ENCODE measurements around the gene PPM1B.
"Not testable (repeated sequence)": the region's sequence is repeated elsewhere in the genome, so short reads cannot be mapped to it uniquely, and the experiment has no call there.

PPM1B gene

GRCh38 chr2:44168681-44169154 is at the start of gene PPM1B:
TSS of gene PPM1B (plus strand) at chr2:44168875. CDS start at chr2:44201200, 32,325 bp downstream.
- Mint-ChIP-seq H3K4me3 (peak within 1 kb of the TSS; percentile 91), H3K27ac (peak within 1 kb of the TSS; percentile 100), H3K4me1 (ENCODE audit: low read depth) (peaks cover 39% of the 10 kb centered on the region), H3K36me3 (ENCODE audit: low read depth) (peaks cover 34% of the 10 kb centered on the region), H3K27me3 (no peaks in the 10 kb centered on the region), H3K9me3 (peaks cover 5% of the 10 kb centered on the region)
- peak; percentile 99 for DNase-seq

GRCh38 chr2:44119878-44120277 is 48.8 kb upstream of the PPM1B start:
- Mint-ChIP-seq H3K9me3 (no peaks in the 10 kb centered on the region), H3K4me3 (no peak overlapping the region), H3K27ac (no peak overlapping the region), H3K36me3 (ENCODE audit: low read depth) (no peaks in the 10 kb centered on the region), H3K27me3 (no peaks in the 10 kb centered on the region), H3K4me1 (ENCODE audit: low read depth) (peaks cover 57% of the 10 kb centered on the region)
- no peak for DNase-seq

GRCh38 chr2:44120428-44120827 is 48.2 kb upstream of the PPM1B start:
- H3K4me3 Mint-ChIP-seq: no peak overlapping the region
- H3K36me3 Mint-ChIP-seq (ENCODE audit: low read depth): no peaks in the 10 kb centered on the region
- H3K27ac Mint-ChIP-seq: peak overlapping the region; percentile 52
- H3K27me3 Mint-ChIP-seq: no peaks in the 10 kb centered on the region
- peaks cover 59% of the 10 kb centered on the region for H3K4me1 Mint-ChIP-seq (ENCODE audit: low read depth)
- no peaks in the 10 kb centered on the region for H3K9me3 Mint-ChIP-seq
- no peak for DNase-seq

GRCh38 chr2:44121899-44122298 is 46.8 kb upstream of the PPM1B start:
- Mint-ChIP-seq H3K4me3 (no peak overlapping the region), H3K4me1 (ENCODE audit: low read depth) (peaks cover 64% of the 10 kb centered on the region), H3K27ac (peak overlapping the region; percentile 7), H3K36me3 (ENCODE audit: low read depth) (no peaks in the 10 kb centered on the region), H3K9me3 (no peaks in the 10 kb centered on the region), H3K27me3 (no peaks in the 10 kb centered on the region)
- no peak for DNase-seq

GRCh38 chr2:44124500-44124899 is 44.2 kb upstream of the PPM1B start:
- H3K9me3 Mint-ChIP-seq: no peaks in the 10 kb centered on the region
- H3K36me3 Mint-ChIP-seq (ENCODE audit: low read depth): no peaks in the 10 kb centered on the region
- H3K27me3 Mint-ChIP-seq: no peaks in the 10 kb centered on the region
- peaks cover 51% of the 10 kb centered on the region for H3K4me1 Mint-ChIP-seq (ENCODE audit: low read depth)
- DNase-seq: no peak
- H3K4me3 Mint-ChIP-seq: no peak overlapping the region
- H3K27ac Mint-ChIP-seq: peak overlapping the region; percentile 52

- Mint-ChIP-seq H3K36me3 (ENCODE audit: low read depth) (no peaks in the 10 kb centered on the region), H3K27ac (peak overlapping the region; percentile 85), H3K9me3 (no peaks in the 10 kb centered on the region), H3K4me3 (no peak overlapping the region), H3K4me1 (ENCODE audit: low read depth) (peaks cover 39% of the 10 kb centered on the region), H3K27me3 (no peaks in the 10 kb centered on the region)
- no peak for DNase-seq
Measured at GRCh38 chr2:44126106-44126797, 42.4 kb upstream of the PPM1B start.

GRCh38 chr2:44130441-44130840 is 38.2 kb upstream of the PPM1B start:
- H3K36me3 Mint-ChIP-seq (ENCODE audit: low read depth): no peaks in the 10 kb centered on the region
- no peak for DNase-seq
- peaks cover 2% of the 10 kb centered on the region for H3K9me3 Mint-ChIP-seq
- H3K4me3 Mint-ChIP-seq: no peak overlapping the region
- no peaks in the 10 kb centered on the region for H3K27me3 Mint-ChIP-seq
- peaks cover 12% of the 10 kb centered on the region for H3K4me1 Mint-ChIP-seq (ENCODE audit: low read depth)
- no peak overlapping the region for H3K27ac Mint-ChIP-seq

- Mint-ChIP-seq H3K4me1 (ENCODE audit: low read depth) (peaks cover 5% of the 10 kb centered on the region), H3K4me3 (no peak overlapping the region), H3K27ac (no peak overlapping the region), H3K9me3 (peaks cover 2% of the 10 kb centered on the region), H3K36me3 (ENCODE audit: low read depth) (no peaks in the 10 kb centered on the region), H3K27me3 (no peaks in the 10 kb centered on the region)
- DNase-seq: no peak
Measured at GRCh38 chr2:44131177-44131576, 37.5 kb upstream of the PPM1B start.

- not testable (repeated sequence) for DNase-seq; H3K27me3 Mint-ChIP-seq; H3K27ac Mint-ChIP-seq; H3K36me3 Mint-ChIP-seq (ENCODE audit: low read depth); H3K9me3 Mint-ChIP-seq; H3K4me3 Mint-ChIP-seq; H3K4me1 Mint-ChIP-seq (ENCODE audit: low read depth)
Measured at GRCh38 chr2:44133602-44134001, 35.1 kb upstream of the PPM1B start.

GRCh38 chr2:44134848-44135247 is 33.8 kb upstream of the PPM1B start:
- Mint-ChIP-seq H3K36me3 (ENCODE audit: low read depth) (no peaks in the 10 kb centered on the region), H3K27ac (no peak overlapping the region), H3K4me1 (ENCODE audit: low read depth) (peaks cover 4% of the 10 kb centered on the region), H3K4me3 (no peak overlapping the region), H3K9me3 (peaks cover 2% of the 10 kb centered on the region), H3K27me3 (no peaks in the 10 kb centered on the region)
- no peak for DNase-seq

- H3K4me1 Mint-ChIP-seq (ENCODE audit: low read depth): peaks cover 5% of the 10 kb centered on the region
- no peaks in the 10 kb centered on the region for H3K27me3 Mint-ChIP-seq
- no peak overlapping the region for H3K27ac Mint-ChIP-seq
- H3K36me3 Mint-ChIP-seq (ENCODE audit: low read depth): no peaks in the 10 kb centered on the region
- H3K4me3 Mint-ChIP-seq: no peak overlapping the region
- DNase-seq: no peak
- H3K9me3 Mint-ChIP-seq: peaks cover 2% of the 10 kb centered on the region
Measured at GRCh38 chr2:44135296-44135695, 33.4 kb upstream of the PPM1B start.

GRCh38 chr2:44135771-44136170 is 32.9 kb upstream of the PPM1B start:
- H3K27ac Mint-ChIP-seq: no peak overlapping the region
- no peak overlapping the region for H3K4me3 Mint-ChIP-seq
- no peaks in the 10 kb centered on the region for H3K36me3 Mint-ChIP-seq (ENCODE audit: low read depth)
- H3K27me3 Mint-ChIP-seq: no peaks in the 10 kb centered on the region
- H3K4me1 Mint-ChIP-seq (ENCODE audit: low read depth): peaks cover 5% of the 10 kb centered on the region
- no peak for DNase-seq
- peaks cover 2% of the 10 kb centered on the region for H3K9me3 Mint-ChIP-seq

GRCh38 chr2:44136252-44136651 is 32.4 kb upstream of the PPM1B start:
- H3K27me3 Mint-ChIP-seq: no peaks in the 10 kb centered on the region
- H3K9me3 Mint-ChIP-seq: peaks cover 2% of the 10 kb centered on the region
- H3K27ac Mint-ChIP-seq: no peak overlapping the region
- peaks cover 5% of the 10 kb centered on the region for H3K4me1 Mint-ChIP-seq (ENCODE audit: low read depth)
- no peaks in the 10 kb centered on the region for H3K36me3 Mint-ChIP-seq (ENCODE audit: low read depth)
- DNase-seq: no peak
- no peak overlapping the region for H3K4me3 Mint-ChIP-seq

GRCh38 chr2:44137048-44137447 is 31.6 kb upstream of the PPM1B start:
- Mint-ChIP-seq H3K36me3 (ENCODE audit: low read depth) (no peaks in the 10 kb centered on the region), H3K27ac (no peak overlapping the region), H3K27me3 (no peaks in the 10 kb centered on the region)

GRCh38 chr2:44137872-44138551 is 30.7 kb upstream of the PPM1B start:
- no peak overlapping the region for H3K27ac Mint-ChIP-seq
- no peak for DNase-seq
- no peaks in the 10 kb centered on the region for H3K36me3 Mint-ChIP-seq (ENCODE audit: low read depth)
- peaks cover 5% of the 10 kb centered on the region for H3K4me1 Mint-ChIP-seq (ENCODE audit: low read depth)
- peaks cover 2% of the 10 kb centered on the region for H3K9me3 Mint-ChIP-seq
- no peak overlapping the region for H3K4me3 Mint-ChIP-seq
- H3K27me3 Mint-ChIP-seq: no peaks in the 10 kb centered on the region

More at GRCh38 chr2:44137048-44137447, 31.6 kb upstream of the PPM1B start:
- peaks cover 5% of the 10 kb centered on the region for H3K4me1 Mint-ChIP-seq (ENCODE audit: low read depth)
- H3K9me3 Mint-ChIP-seq: peaks cover 2% of the 10 kb centered on the region
- H3K4me3 Mint-ChIP-seq: no peak overlapping the region
- DNase-seq: no peak

Measured in activated T-cell treated with anti-CD3 and anti-CD28 coated beads, Interleukin-2, amount 50 U/mL, for 24 hours (primary cell).